Bronchial epithelial cell (primary cell): Measurements from ENCODE around the gene C20orf173. TPM values are rescaled to one million over a fixed set of nuclear protein-coding genes. Genes with fewer than 3 reads are reported as not detected.

Experiments
- DNase-seq: peaks from one replicate; pipeline ENCODE4 v3.0.0-alpha.2; 2010; ENCODE audit warnings: low read depth
- FAIRE-seq: peaks from 2 replicates; lab custom pipeline; 2011; peaks lifted over from hg19 to GRCh38; lab: Jason Lieb, UNC
- H3K27me3 ChIP-seq: 2 replicates; pipeline ENCODE4 v1.5.1; 2011; ENCODE audit warnings: low read length; ENCODE audit not compliant: control insufficient read depth, insufficient read depth
- H3K36me3 ChIP-seq: 2 replicates; pipeline ENCODE4 v1.5.1; 2011; ENCODE audit warnings: low read length; ENCODE audit not compliant: control insufficient read depth, insufficient read depth
- H3K4me3 ChIP-seq: 2 replicates; pipeline ENCODE4 v1.5.1; 2011; ENCODE audit warnings: mild to moderate bottlenecking, low read depth, low read length, control low read depth
- total RNA-seq: library from RNA; depleted of rRNA; stranded (reverse); fragments of >200 nt; gene quantifications from 2 replicates; pipeline ENCODE4 v1.2.1, GENCODE V29; 2014
- TF ChIP-seq, protein P1 (sequence below): IDR thresholded peaks from 2 replicates; pipeline ENCODE4 v1.5.1; 2011; ENCODE audit warnings: mild to moderate bottlenecking, moderate library complexity, low read length, control low read depth, inconsistent platforms; ENCODE audit not compliant: insufficient read depth, severe bottlenecking

C20orf173 gene
- total RNA-seq, 1 donor from 2014 or later = not detected

- Histone ChIP-seq H3K27me3 (no peaks in the 10 kb centered on the region), H3K4me3 (no peak overlapping the region), H3K36me3 (no peaks in the 10 kb centered on the region)
- TF ChIP-seq, protein P1, sequence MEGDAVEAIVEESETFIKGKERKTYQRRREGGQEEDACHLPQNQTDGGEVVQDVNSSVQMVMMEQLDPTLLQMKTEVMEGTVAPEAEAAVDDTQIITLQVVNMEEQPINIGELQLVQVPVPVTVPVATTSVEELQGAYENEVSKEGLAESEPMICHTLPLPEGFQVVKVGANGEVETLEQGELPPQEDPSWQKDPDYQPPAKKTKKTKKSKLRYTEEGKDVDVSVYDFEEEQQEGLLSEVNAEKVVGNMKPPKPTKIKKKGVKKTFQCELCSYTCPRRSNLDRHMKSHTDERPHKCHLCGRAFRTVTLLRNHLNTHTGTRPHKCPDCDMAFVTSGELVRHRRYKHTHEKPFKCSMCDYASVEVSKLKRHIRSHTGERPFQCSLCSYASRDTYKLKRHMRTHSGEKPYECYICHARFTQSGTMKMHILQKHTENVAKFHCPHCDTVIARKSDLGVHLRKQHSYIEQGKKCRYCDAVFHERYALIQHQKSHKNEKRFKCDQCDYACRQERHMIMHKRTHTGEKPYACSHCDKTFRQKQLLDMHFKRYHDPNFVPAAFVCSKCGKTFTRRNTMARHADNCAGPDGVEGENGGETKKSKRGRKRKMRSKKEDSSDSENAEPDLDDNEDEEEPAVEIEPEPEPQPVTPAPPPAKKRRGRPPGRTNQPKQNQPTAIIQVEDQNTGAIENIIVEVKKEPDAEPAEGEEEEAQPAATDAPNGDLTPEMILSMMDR = no peak
- DNase-seq = no peak
- no peak for FAIRE-seq
Measured at GRCh38 chr20:35571555-35571954, 42.1 kb upstream of the C20orf173 start.

- TF ChIP-seq, protein P1 = peak; percentile 38
- no peaks in the 10 kb centered on the region for H3K36me3 ChIP-seq
- H3K4me3 ChIP-seq = no peak overlapping the region
- H3K27me3 ChIP-seq = no peaks in the 10 kb centered on the region
- DNase-seq (peak; percentile 20), FAIRE-seq (no peak)
Measured at GRCh38 chr20:35568645-35569044, 39.2 kb upstream of the C20orf173 start.

GRCh38 chr20:35564905-35565304 lies 35.5 kb upstream of the C20orf173 start:
- no peak for FAIRE-seq
- no peaks in the 10 kb centered on the region for H3K27me3 ChIP-seq
- no peaks in the 10 kb centered on the region for H3K36me3 ChIP-seq
- no peak overlapping the region for H3K4me3 ChIP-seq
- no peak for DNase-seq
- TF ChIP-seq, protein P1 = no peak

- no peak overlapping the region for H3K4me3 ChIP-seq
- no peaks in the 10 kb centered on the region for H3K36me3 ChIP-seq
- TF ChIP-seq, protein P1 = no peak
- no peaks in the 10 kb centered on the region for H3K27me3 ChIP-seq
- DNase-seq (no peak), FAIRE-seq (no peak)
Measured at GRCh38 chr20:35563834-35564233, 34.4 kb upstream of the C20orf173 start.

GRCh38 chr20:35562541-35563110 lies 33.2 kb upstream of the C20orf173 start:
- H3K4me3 ChIP-seq = no peak overlapping the region
- TF ChIP-seq, protein P1 = no peak
- no peaks in the 10 kb centered on the region for H3K27me3 ChIP-seq
- no peak for DNase-seq
- FAIRE-seq = no peak
- H3K36me3 ChIP-seq = peaks cover 4% of the 10 kb centered on the region

- TF ChIP-seq, protein P1 = no peak
- H3K36me3 ChIP-seq = peaks cover 9% of the 10 kb centered on the region
- peak; percentile 25 for DNase-seq
- no peaks in the 10 kb centered on the region for H3K27me3 ChIP-seq
- H3K4me3 ChIP-seq = no peak overlapping the region
- FAIRE-seq = no peak
Measured at GRCh38 chr20:35561671-35562070, 32.2 kb upstream of the C20orf173 start.
